ENCODE data around the gene CSK.

The CSK gene

DNA sequence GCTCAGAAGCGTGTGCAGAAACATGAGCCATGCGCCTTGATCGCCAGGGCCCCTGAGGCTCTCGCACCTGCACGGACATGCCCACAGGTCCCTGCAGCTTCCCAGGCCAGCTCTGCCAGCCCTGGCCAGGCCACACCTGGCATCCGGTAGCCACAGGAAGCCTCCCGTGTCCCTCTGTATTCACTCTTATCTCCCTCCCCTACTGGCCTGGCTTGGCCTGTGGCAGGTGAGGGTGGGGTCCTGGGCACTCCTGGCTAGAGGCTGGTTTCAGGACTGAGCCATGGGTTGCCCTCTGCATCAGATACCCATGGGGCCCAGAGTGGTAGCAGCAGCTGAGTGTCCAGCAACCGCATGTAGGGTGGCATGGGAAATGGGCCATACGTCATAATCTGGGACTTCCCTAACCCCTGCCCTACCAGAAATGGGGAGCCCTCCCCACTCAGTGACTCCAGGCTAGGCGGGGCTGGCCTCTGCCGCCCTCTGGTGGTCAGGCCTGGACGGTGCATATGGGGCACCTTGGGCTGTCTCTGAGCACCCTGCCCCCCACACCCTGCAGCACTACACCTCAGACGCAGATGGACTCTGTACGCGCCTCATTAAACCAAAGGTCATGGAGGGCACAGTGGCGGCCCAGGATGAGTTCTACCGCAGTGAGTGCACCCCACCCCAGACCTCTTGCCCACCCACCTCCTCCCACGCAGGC is 18.1 kb downstream of the CSK start:
- Histone ChIP-seq H3K9me3 (ENCODE audit: insufficient read depth, low read length, severe bottlenecking) (no peaks in the 10 kb centered on the region), H4K20me1 (ENCODE audit: insufficient read depth, low read length) (peaks cover 44% of the 10 kb centered on the region), H3K4me1 (ENCODE audit: insufficient read depth, low read length) (no peaks in the 10 kb centered on the region), H3K4me3 (ENCODE audit: low read depth in 1 of 2, low read length in 2 of 2) (no peak overlapping the region), H2AFZ (ENCODE audit: low read depth, low read length) (no peak overlapping the region), H3K36me3 (ENCODE audit: insufficient read depth, low read length) (peaks cover 68% of the 10 kb centered on the region), H3K27me3 (ENCODE audit: insufficient read depth, low read length, poor library complexity) (no peaks in the 10 kb centered on the region), H3K9ac (ENCODE audit: low read depth, low read length) (no peak overlapping the region), H3K79me2 (ENCODE audit: insufficient read depth, low read length) (peaks cover 26% of the 10 kb centered on the region), H3K4me2 (ENCODE audit: insufficient read depth, low read length) (no peak overlapping the region), H3K27ac (ENCODE audit: low read length) (no peak overlapping the region)
- DNase-seq (peak; percentile 73), ATAC-seq (ENCODE audit: insufficient read depth, low read depth) (peak; percentile 92)
- TF ChIP-seq, protein P1, sequence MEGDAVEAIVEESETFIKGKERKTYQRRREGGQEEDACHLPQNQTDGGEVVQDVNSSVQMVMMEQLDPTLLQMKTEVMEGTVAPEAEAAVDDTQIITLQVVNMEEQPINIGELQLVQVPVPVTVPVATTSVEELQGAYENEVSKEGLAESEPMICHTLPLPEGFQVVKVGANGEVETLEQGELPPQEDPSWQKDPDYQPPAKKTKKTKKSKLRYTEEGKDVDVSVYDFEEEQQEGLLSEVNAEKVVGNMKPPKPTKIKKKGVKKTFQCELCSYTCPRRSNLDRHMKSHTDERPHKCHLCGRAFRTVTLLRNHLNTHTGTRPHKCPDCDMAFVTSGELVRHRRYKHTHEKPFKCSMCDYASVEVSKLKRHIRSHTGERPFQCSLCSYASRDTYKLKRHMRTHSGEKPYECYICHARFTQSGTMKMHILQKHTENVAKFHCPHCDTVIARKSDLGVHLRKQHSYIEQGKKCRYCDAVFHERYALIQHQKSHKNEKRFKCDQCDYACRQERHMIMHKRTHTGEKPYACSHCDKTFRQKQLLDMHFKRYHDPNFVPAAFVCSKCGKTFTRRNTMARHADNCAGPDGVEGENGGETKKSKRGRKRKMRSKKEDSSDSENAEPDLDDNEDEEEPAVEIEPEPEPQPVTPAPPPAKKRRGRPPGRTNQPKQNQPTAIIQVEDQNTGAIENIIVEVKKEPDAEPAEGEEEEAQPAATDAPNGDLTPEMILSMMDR (IDR thresholded peaks at IDR 0.05; ENCODE audit: borderline replicate concordance, extremely low read depth, low read length, poor library complexity, severe bottlenecking), result peak; percentile 94
- TF ChIP-seq EZH2 (IDR thresholded peaks at IDR 0.05; ENCODE audit: borderline replicate concordance, low read depth, low read length, severe bottlenecking), result no peak

DNA sequence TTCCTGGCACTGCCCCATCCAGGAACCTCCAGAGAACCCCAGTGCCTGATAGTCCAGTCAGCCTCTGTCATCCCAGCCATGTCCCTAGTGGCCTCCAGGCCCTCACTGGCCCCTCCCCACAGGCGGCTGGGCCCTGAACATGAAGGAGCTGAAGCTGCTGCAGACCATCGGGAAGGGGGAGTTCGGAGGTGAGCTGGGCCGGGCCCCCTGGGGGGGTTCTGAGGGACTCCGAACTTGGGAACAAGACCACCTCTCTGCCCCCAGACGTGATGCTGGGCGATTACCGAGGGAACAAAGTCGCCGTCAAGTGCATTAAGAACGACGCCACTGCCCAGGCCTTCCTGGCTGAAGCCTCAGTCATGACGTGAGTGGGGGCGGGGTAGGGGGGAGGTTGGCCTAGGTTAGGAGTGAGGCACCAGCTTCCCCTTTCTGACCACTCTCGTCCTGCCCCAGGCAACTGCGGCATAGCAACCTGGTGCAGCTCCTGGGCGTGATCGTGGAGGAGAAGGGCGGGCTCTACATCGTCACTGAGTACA is 18.7 kb downstream of the CSK start:
- Histone ChIP-seq H3K27me3 (ENCODE audit: insufficient read depth, low read length, poor library complexity) (no peaks in the 10 kb centered on the region), H3K4me1 (ENCODE audit: insufficient read depth, low read length) (no peaks in the 10 kb centered on the region), H3K9me3 (ENCODE audit: insufficient read depth, low read length, severe bottlenecking) (no peaks in the 10 kb centered on the region), H2AFZ (ENCODE audit: low read depth, low read length) (no peak overlapping the region), H4K20me1 (ENCODE audit: insufficient read depth, low read length) (peaks cover 40% of the 10 kb centered on the region), H3K9ac (ENCODE audit: low read depth, low read length) (no peak overlapping the region), H3K4me3 (ENCODE audit: low read depth in 1 of 2, low read length in 2 of 2) (no peak overlapping the region), H3K36me3 (ENCODE audit: insufficient read depth, low read length) (peaks cover 67% of the 10 kb centered on the region), H3K4me2 (ENCODE audit: insufficient read depth, low read length) (no peak overlapping the region), H3K79me2 (ENCODE audit: insufficient read depth, low read length) (peaks cover 21% of the 10 kb centered on the region), H3K27ac (ENCODE audit: low read length) (no peak overlapping the region)
- TF ChIP-seq EZH2 (IDR thresholded peaks at IDR 0.05; ENCODE audit: borderline replicate concordance, low read depth, low read length, severe bottlenecking), result no peak
- TF ChIP-seq, protein P1 (IDR thresholded peaks at IDR 0.05; ENCODE audit: borderline replicate concordance, extremely low read depth, low read length, poor library complexity, severe bottlenecking), result no peak
- no peak for DNase-seq
- ATAC-seq (ENCODE audit: insufficient read depth, low read depth), result no peak

DNA sequence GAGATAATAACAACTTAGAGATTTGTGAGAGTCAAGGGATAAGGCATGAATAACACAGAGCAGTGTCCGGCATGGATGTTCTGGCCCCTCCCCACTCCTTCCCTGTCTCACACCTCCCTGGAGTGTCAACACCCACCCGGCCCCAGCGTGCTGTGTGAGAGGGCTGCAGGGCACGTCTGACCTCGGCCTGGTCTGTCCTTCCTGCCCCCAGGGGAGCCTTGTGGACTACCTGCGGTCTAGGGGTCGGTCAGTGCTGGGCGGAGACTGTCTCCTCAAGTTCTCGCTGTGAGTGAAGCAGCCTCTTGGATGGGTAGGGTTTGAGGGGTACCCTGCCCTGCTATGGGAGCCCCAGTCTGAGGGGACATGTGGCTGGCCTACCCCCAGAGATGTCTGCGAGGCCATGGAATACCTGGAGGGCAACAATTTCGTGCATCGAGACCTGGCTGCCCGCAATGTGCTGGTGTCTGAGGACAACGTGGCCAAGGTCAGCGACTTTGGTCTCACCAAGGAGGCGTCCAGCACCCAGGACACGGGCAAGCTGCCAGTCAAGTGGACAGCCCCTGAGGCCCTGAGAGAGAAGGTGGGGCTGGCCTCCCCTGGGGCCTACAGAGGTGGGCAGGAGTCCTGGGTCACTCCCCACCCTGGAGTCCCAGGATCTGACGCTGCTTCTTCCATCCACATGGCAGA is 19.6 kb downstream of the CSK start:
- H3K27me3 ChIP-seq (ENCODE audit: insufficient read depth, low read length, poor library complexity), result no peaks in the 10 kb centered on the region
- ATAC-seq (ENCODE audit: insufficient read depth, low read depth) (no peak), DNase-seq (no peak)
- H2AFZ ChIP-seq (ENCODE audit: low read depth, low read length), result no peak overlapping the region
- no peak overlapping the region for H3K9ac ChIP-seq (ENCODE audit: low read depth, low read length)
- no peaks in the 10 kb centered on the region for H3K9me3 ChIP-seq (ENCODE audit: insufficient read depth, low read length, severe bottlenecking)
- H3K4me1 ChIP-seq (ENCODE audit: insufficient read depth, low read length), result no peaks in the 10 kb centered on the region
- H3K79me2 ChIP-seq (ENCODE audit: insufficient read depth, low read length), result peaks cover 14% of the 10 kb centered on the region
- no peak overlapping the region for H3K4me2 ChIP-seq (ENCODE audit: insufficient read depth, low read length)
- H4K20me1 ChIP-seq (ENCODE audit: insufficient read depth, low read length), result peaks cover 35% of the 10 kb centered on the region
- H3K27ac ChIP-seq (ENCODE audit: low read length), result no peak overlapping the region
- TF ChIP-seq EZH2 (IDR thresholded peaks at IDR 0.05; ENCODE audit: borderline replicate concordance, low read depth, low read length, severe bottlenecking), result no peak
- TF ChIP-seq, protein P1 (IDR thresholded peaks at IDR 0.05; ENCODE audit: borderline replicate concordance, extremely low read depth, low read length, poor library complexity, severe bottlenecking), result no peak
- H3K4me3 ChIP-seq (ENCODE audit: low read depth in 1 of 2, low read length in 2 of 2), result no peak overlapping the region
- peaks cover 67% of the 10 kb centered on the region for H3K36me3 ChIP-seq (ENCODE audit: insufficient read depth, low read length)

Data from DND-41 (cell line).